Large intestine (tissue), 3 donors: ENCODE measurements around the gene SRGAP3. TPM values are rescaled to one million over a fixed set of nuclear protein-coding genes. Genes with fewer than 3 reads are reported as not detected.
A peak's percentile ranks its signal among the peaks of the same experiment; 100 is the strongest.

Source experiments
- DNase-seq, 2 donors: peaks; one replicate each; pipeline versions ENCODE4 v3.0.0 to v3.0.0-alpha.2; 2013
- H3K27ac ChIP-seq: one replicate; pipeline ENCODE4 v1.5.1; 2013; ENCODE audit warnings: low read length
- H3K27me3 ChIP-seq: 2 replicates; pipeline ENCODE4 v1.6.1; 2013; ENCODE audit warnings: low read length; ENCODE audit not compliant: control insufficient read depth, insufficient read depth
- H3K36me3 ChIP-seq: 2 replicates; pipeline ENCODE4 v1.6.1; 2013; ENCODE audit warnings: low read length; ENCODE audit not compliant: control insufficient read depth, insufficient read depth
- H3K4me1 ChIP-seq: one replicate; pipeline ENCODE4 v1.6.1; 2013; ENCODE audit warnings: low read length; ENCODE audit not compliant: control insufficient read depth, insufficient read depth
- H3K4me3 ChIP-seq: one replicate; pipeline ENCODE4 v1.5.1; 2013; ENCODE audit warnings: low read length
- H3K9me3 ChIP-seq: one replicate; pipeline ENCODE4 v1.6.1; 2013; ENCODE audit warnings: mild to moderate bottlenecking, low read depth, low read length, moderate library complexity; ENCODE audit not compliant: control insufficient read depth
- WGBS: methylation state at CpG from one replicate; pipeline ENCODE4 v1.1.5; 2013; ENCODE audit warnings: low lambda C conversion rate; ENCODE audit not compliant: insufficient coverage; 5-methylcytosine and 5-hydroxymethylcytosine counted together
- polyA plus RNA-seq: library from polyadenylated mRNA; unstranded; fragments of 120-200 nt; gene quantifications from one replicate; pipeline ENCODE4 v1.2.1, GENCODE V29; 2013

Gene SRGAP3
- polyA plus RNA-seq, 1 donor: 6.5 TPM

DNA sequence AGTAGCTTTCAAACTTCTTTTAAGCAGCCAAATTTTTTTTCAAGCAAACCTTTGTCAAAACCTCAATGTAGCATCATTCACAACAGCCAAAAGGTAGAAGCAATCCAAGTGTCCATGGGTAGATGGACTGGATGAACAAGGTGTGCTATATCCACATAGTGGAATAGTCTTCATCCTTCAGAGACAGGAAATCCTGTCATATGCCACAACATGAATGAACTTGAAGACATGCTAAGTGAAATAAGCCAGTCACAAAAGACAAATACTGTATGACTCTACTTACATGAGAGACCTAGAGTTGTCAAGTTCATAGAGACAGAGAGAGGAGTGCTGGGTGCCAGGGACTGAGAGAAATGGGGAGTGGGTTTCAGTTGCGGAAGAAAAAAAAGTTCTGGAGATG lies 87.6 kb downstream of the SRGAP3 start:
- no peak overlapping the region for H3K27ac ChIP-seq
- WGBS: no CpG with 5 or more reads among the region's 1 CpG
- no peaks in the 10 kb centered on the region for H3K36me3 ChIP-seq
- H3K27me3 ChIP-seq: no peaks in the 10 kb centered on the region
- no peaks in the 10 kb centered on the region for H3K9me3 ChIP-seq
- no peak overlapping the region for H3K4me3 ChIP-seq
- no peak for DNase-seq
- H3K4me1 ChIP-seq: no peaks in the 10 kb centered on the region

GRCh38 chr3:9161298-9161697 lies 88.1 kb downstream of the SRGAP3 start:
- Histone ChIP-seq H3K4me3 (no peak overlapping the region), H3K36me3 (no peaks in the 10 kb centered on the region), H3K27me3 (no peaks in the 10 kb centered on the region), H3K27ac (no peak overlapping the region), H3K9me3 (no peaks in the 10 kb centered on the region), H3K4me1 (no peaks in the 10 kb centered on the region)
- WGBS: no CpG with 5 or more reads among the region's 4 CpGs
- no peak for DNase-seq

GRCh38 chr3:9158865-9159630 lies 90.4 kb downstream of the SRGAP3 start:
- 40% methylated on average over 1 of the region's 13 CpGs for WGBS
- no peaks in the 10 kb centered on the region for H3K4me1 ChIP-seq
- no peak overlapping the region for H3K4me3 ChIP-seq
- DNase-seq: no peak
- H3K27ac ChIP-seq: no peak overlapping the region
- H3K36me3 ChIP-seq: no peaks in the 10 kb centered on the region
- H3K9me3 ChIP-seq: no peaks in the 10 kb centered on the region
- no peaks in the 10 kb centered on the region for H3K27me3 ChIP-seq

- no peaks in the 10 kb centered on the region for H3K36me3 ChIP-seq
- no peak overlapping the region for H3K27ac ChIP-seq
- no peak for DNase-seq
- no peaks in the 10 kb centered on the region for H3K27me3 ChIP-seq
- no peaks in the 10 kb centered on the region for H3K9me3 ChIP-seq
- no peak overlapping the region for H3K4me3 ChIP-seq
- WGBS: no CpG with 5 or more reads among the region's 5 CpGs
- H3K4me1 ChIP-seq: no peaks in the 10 kb centered on the region
These were observed 91.6 kb downstream of the SRGAP3 start for GRCh38 chr3:9157651-9158362.

DNA sequence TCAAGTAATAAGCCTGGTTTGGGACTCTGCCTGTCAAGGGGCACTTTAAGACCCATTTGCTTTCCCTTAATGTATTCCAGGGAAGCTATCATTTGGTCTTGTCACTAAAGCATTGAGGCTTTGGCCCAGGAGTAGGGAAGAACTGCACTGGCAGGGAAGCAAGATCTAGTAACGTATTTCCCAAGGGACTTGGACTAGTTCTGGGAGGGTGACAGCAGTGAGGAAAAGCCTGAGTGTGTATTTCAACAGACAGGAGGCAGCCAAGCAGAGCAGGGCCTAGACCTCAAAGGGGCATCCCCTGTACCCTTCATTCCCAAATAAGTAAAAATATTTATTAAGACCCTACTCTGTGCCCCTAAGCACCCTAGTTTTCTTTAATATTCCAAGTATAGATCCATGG lies 92.8 kb downstream of the SRGAP3 start:
- Histone ChIP-seq H3K27me3 (no peaks in the 10 kb centered on the region), H3K4me3 (no peak overlapping the region), H3K27ac (no peak overlapping the region), H3K36me3 (no peaks in the 10 kb centered on the region), H3K9me3 (peaks cover 8% of the 10 kb centered on the region), H3K4me1 (no peaks in the 10 kb centered on the region)
- no CpG with 5 or more reads among the region's 1 CpG for WGBS
- no peak for DNase-seq

- Histone ChIP-seq H3K9me3 (peaks cover 23% of the 10 kb centered on the region), H3K27ac (no peak overlapping the region), H3K27me3 (no peaks in the 10 kb centered on the region), H3K4me3 (no peak overlapping the region), H3K4me1 (no peaks in the 10 kb centered on the region), H3K36me3 (no peaks in the 10 kb centered on the region)
- DNase-seq: no peak
- WGBS: no CpG with 5 or more reads among the region's 4 CpGs
These were observed 94.4 kb downstream of the SRGAP3 start for GRCh38 chr3:9155028-9155427.

- no peaks in the 10 kb centered on the region for H3K4me1 ChIP-seq
- no peak overlapping the region for H3K4me3 ChIP-seq
- WGBS: 83% methylated on average over 1 of the region's 14 CpGs
- H3K36me3 ChIP-seq: no peaks in the 10 kb centered on the region
- H3K27ac ChIP-seq: no peak overlapping the region
- no peak for DNase-seq
- H3K27me3 ChIP-seq: no peaks in the 10 kb centered on the region
- peaks cover 27% of the 10 kb centered on the region for H3K9me3 ChIP-seq
These were observed 95.4 kb downstream of the SRGAP3 start for GRCh38 chr3:9153904-9154619.

GRCh38 chr3:9151240-9151639 lies 98.2 kb downstream of the SRGAP3 start:
- WGBS: 100% methylated on average over 2 of the region's 8 CpGs
- Histone ChIP-seq H3K4me3 (no peak overlapping the region), H3K36me3 (no peaks in the 10 kb centered on the region), H3K4me1 (no peaks in the 10 kb centered on the region), H3K27me3 (no peaks in the 10 kb centered on the region), H3K9me3 (peaks cover 27% of the 10 kb centered on the region), H3K27ac (no peak overlapping the region)
- DNase-seq: no peak

DNA sequence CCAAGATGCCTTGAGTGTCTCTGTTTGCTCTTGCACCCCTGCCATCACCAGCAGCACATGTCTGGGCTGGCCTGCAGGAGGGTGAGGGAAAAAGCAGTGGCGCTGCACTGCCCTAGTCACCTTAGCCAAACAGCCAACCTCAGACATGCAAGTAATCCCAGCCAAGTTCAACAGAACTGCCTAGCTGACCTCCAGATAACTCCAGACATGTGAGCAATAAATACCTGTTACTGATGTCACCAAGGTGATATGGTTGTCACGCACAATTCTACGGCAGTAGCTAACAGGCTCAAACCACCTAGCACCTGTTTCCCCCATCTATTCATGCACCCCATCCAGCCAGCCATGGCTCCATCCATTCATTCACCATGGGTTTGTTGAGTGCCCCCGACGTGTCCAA lies 99.9 kb downstream of the SRGAP3 start:
- Histone ChIP-seq H3K4me1 (no peaks in the 10 kb centered on the region), H3K27me3 (no peaks in the 10 kb centered on the region), H3K36me3 (no peaks in the 10 kb centered on the region), H3K27ac (no peak overlapping the region), H3K9me3 (peaks cover 27% of the 10 kb centered on the region), H3K4me3 (no peak overlapping the region)
- no CpG with 5 or more reads among the region's 5 CpGs for WGBS
- peak in 1 of 2 donors; percentile 79 for DNase-seq

DNA sequence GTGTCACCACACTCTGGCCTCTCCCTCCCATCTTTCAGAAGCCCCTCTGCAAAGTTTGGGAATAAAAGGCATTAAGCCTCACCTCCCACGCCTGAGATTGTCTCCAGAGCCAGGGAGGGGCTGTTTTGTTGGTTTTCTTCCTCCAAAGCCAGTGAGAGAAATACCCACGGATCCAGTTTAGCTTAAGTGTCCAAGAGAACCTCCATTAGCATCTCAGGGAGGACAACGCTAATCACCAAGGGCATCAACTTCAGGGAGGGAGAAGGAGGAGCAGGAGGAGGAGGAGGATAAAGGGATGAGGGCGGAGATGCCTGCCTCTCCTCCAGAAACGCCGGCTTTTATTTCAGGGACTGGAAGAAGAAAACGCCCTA lies 101.6 kb downstream of the SRGAP3 start:
- no peaks in the 10 kb centered on the region for H3K36me3 ChIP-seq
- H3K9me3 ChIP-seq: peaks cover 27% of the 10 kb centered on the region
- 100% methylated on average over 1 of the region's 7 CpGs for WGBS
- no peak overlapping the region for H3K4me3 ChIP-seq
- no peak overlapping the region for H3K27ac ChIP-seq
- no peaks in the 10 kb centered on the region for H3K4me1 ChIP-seq
- no peaks in the 10 kb centered on the region for H3K27me3 ChIP-seq
- DNase-seq: no peak
